Stimulated activated CD4-positive, alpha-beta T cell treated with anti-CD3 and anti-CD28 coated beads, Interleukin-12 subunit alpha, Interleukin-12 subunit beta, amount 100 ng/mL, for 24 hours (primary cell): ENCODE measurements around the gene HEPHL1.

Experiments
- DNase-seq, 2 experiments: peaks; one replicate each; pipeline ENCODE4 v3.0.0-alpha.2; 2020; ENCODE audit warnings: low read depth in 2 of 2

Gene HEPHL1

GRCh38 chr11:94024547-94024946 is 3.4 kb downstream of the HEPHL1 start:
- DNase-seq, result no peak

GRCh38 chr11:94025690-94026394 is 4.7 kb downstream of the HEPHL1 start:
- DNase-seq, result no peak

- DNase-seq, result no peak
These were observed 6.1 kb downstream of the HEPHL1 start for GRCh38 chr11:94027210-94027609.

- no peak for DNase-seq
These were observed 7.3 kb downstream of the HEPHL1 start for GRCh38 chr11:94028436-94028835.

- no peak for DNase-seq
These were observed 8.9 kb downstream of the HEPHL1 start for GRCh38 chr11:94030059-94030458.

- no peak for DNase-seq
These were observed 10.5 kb downstream of the HEPHL1 start for GRCh38 chr11:94031625-94032024.

- DNase-seq, result no peak
These were observed 10.9 kb downstream of the HEPHL1 start for GRCh38 chr11:94032066-94032465.

- no peak for DNase-seq
These were observed 11.6 kb downstream of the HEPHL1 start for GRCh38 chr11:94032725-94033124.

- DNase-seq, result no peak
These were observed 13.1 kb downstream of the HEPHL1 start for GRCh38 chr11:94034207-94034606.

GRCh38 chr11:94036096-94036495 is 14.9 kb downstream of the HEPHL1 start:
- DNase-seq, result no peak

GRCh38 chr11:94043241-94043640 is 22.1 kb downstream of the HEPHL1 start:
- no peak for DNase-seq

GRCh38 chr11:94046796-94047195 is 25.6 kb downstream of the HEPHL1 start:
- DNase-seq, result no peak

GRCh38 chr11:94048032-94048709 is 27.0 kb downstream of the HEPHL1 start:
- no peak for DNase-seq

GRCh38 chr11:94049351-94049750 is 28.2 kb downstream of the HEPHL1 start:
- DNase-seq, result no peak

- DNase-seq, result no peak
These were observed 37.5 kb downstream of the HEPHL1 start for GRCh38 chr11:94058630-94059029.

- no peak for DNase-seq
These were observed 37.9 kb downstream of the HEPHL1 start for GRCh38 chr11:94059065-94059464.

- no peak for DNase-seq
These were observed 39.2 kb downstream of the HEPHL1 start for GRCh38 chr11:94060401-94060800.

- no peak for DNase-seq
These were observed 41.2 kb downstream of the HEPHL1 start for GRCh38 chr11:94062360-94062759.

GRCh38 chr11:94066901-94067429 is 45.8 kb downstream of the HEPHL1 start:
- no peak for DNase-seq

GRCh38 chr11:94068764-94069163 is 47.6 kb downstream of the HEPHL1 start:
- no peak for DNase-seq

GRCh38 chr11:94077552-94078293 is 56.6 kb downstream of the HEPHL1 start:
- no peak for DNase-seq

- DNase-seq, result no peak
These were observed 63.0 kb downstream of the HEPHL1 start for GRCh38 chr11:94084164-94084563.

- DNase-seq, result no peak
These were observed 67.8 kb downstream of the HEPHL1 start for GRCh38 chr11:94088906-94089305.
